Heart left ventricle (tissue), 16 donors: ENCODE results near the gene NADSYN1. TPM values are rescaled to one million over a fixed set of nuclear protein-coding genes. Genes with fewer than 3 reads are reported as not detected.

Source experiments
- ATAC-seq, 4 donors: fragments of 200-7000 bp; cut with Tn5 transposase; one replicate each; pipeline ENCODE4 v1.9.1; 2020 to 2022; ENCODE audit warnings: moderate library complexity in 4 of 4, mild to moderate bottlenecking in 3 of 4, moderate number of reproducible peaks in 1 of 4
- DNase-seq, 5 donors: peaks; one replicate each; pipeline ENCODE4 v3.0.0-alpha.2; 2020
- H3K27ac ChIP-seq, 12 donors: fragments of 200-600 bp; sonication (generic) in 4 of 12; one replicate each; pipeline versions ENCODE4 v1.5.0 to v1.8.0; 2016 to 2022; ENCODE audit warnings: mild to moderate bottlenecking in 2 of 12
- H3K27me3 ChIP-seq, 9 donors: fragments of 200-600 bp; sonication (generic) in 2 of 9; one replicate each; pipeline versions ENCODE4 v1.5.1 to v1.8.0; 2016 to 2022; ENCODE audit warnings: mild to moderate bottlenecking in 3 of 9
- H3K36me3 ChIP-seq, 9 donors: fragments of 200-600 bp; sonication (generic) in 2 of 9; one replicate each; pipeline versions ENCODE4 v1.5.0 to v1.8.0; 2018 to 2022; ENCODE audit warnings: mild to moderate bottlenecking in 2 of 9
- H3K4me1 ChIP-seq, 12 donors: fragments of 200-600 bp; sonication (generic) in 4 of 12; one replicate each; pipeline versions ENCODE4 v1.5.0 to v1.8.0; 2016 to 2022; ENCODE audit warnings: mild to moderate bottlenecking in 3 of 12
- H3K4me3 ChIP-seq, 12 donors: fragments of 200-600 bp; sonication (generic) in 4 of 12; one replicate each; pipeline versions ENCODE4 v1.5.0 to v1.8.0; 2017 to 2022; ENCODE audit warnings: mild to moderate bottlenecking in 9 of 12, moderate library complexity in 4 of 12
- H3K9me3 ChIP-seq, 12 donors: fragments of 200-600 bp; sonication (generic) in 4 of 12; one replicate each; pipeline versions ENCODE4 v1.5.0 to v1.8.0; 2016 to 2022; ENCODE audit warnings: mild to moderate bottlenecking in 1 of 12
- POLR2A ChIP-seq, 2 donors: fragments of 450-650 bp; IDR thresholded peaks; one replicate each; pipeline ENCODE4 v1.6.1; 2017; ENCODE audit warnings: antibody characterized with exemption in 2 of 2, mild to moderate bottlenecking in 2 of 2, moderate library complexity in 2 of 2
- WGBS, 4 donors: extraction: QIAGEN DNeasy Blood & Tissue Kit in 2 of 4; methylation state at CpG; one replicate each; pipeline versions ENCODE4 v1.1.5 to v1.1.7; 2013 to 2018; 5-methylcytosine and 5-hydroxymethylcytosine counted together
- intact Hi-C, 10 donors: fragments of 100-400 bp; cut with DNase I; formaldehyde crosslinking; loops; one replicate each; pipeline versions ENCODE4 v1.11.1 to v1.14.2; 2022
- polyA plus RNA-seq, 2 donors: library from polyadenylated mRNA; stranded (reverse); fragments of 200-250 nt; gene quantifications; one replicate each; pipeline ENCODE4 v1.2.3, GENCODE V29; 2013
- total RNA-seq, 9 donors: library from RNA; depleted of rRNA in 2 of 9; stranded (reverse); fragments of >200 nt in 2 of 9; fragmentation: NEBNext Ultra II Directional in 3 of 9; extraction: Animal tissue kit (Norgen Biotek cat#: 25700) in 3 of 9; gene quantifications; one replicate each; pipeline versions ENCODE4 v1.1.0 to v1.2.4, GENCODE V29; 2016 to 2023
- TF ChIP-seq, protein P1 (sequence below), 12 donors: fragments of 200-600 bp; sonication (generic) in 4 of 12; IDR thresholded peaks; one replicate each; pipeline versions ENCODE4 v1.5.0 to v1.8.0; 2018 to 2022; ENCODE audit warnings: antibody characterized with exemption in 12 of 12, mild to moderate bottlenecking in 5 of 12
- donor health status: ischemic (EF 13 %, LVEDD 7.1; RV severe dilation, severe dysfunction).
- donor health status: healthy with polysubstance abuse.
- donor health status: DM: no; HTN: yes; CAD: no.
- donor health status: DM: no; HTN: no; CAD: no.
- donor health status: ischemic (EF 25% LVEDD 6.9; RV normal size, moderate dysfunction).
- donor health status: ischemic (EF 25% LVEDD 5.7; RV mildly dilated, moderate dysfunction).
- donor health status: healthy.
- donor health status: DM: yes; HTN: yes; CAD: no.
- donor health status: ischemic (EF 35%, LVEDD 5.7; RV mildly dilated, moderate dysfunction).
- donor health status: nonischemic (EF 11% LVEDD 7.7; RV severe dilation, severe dysfunction).
- donor health status: DM: yes; HTN: yes; CAD: no.
- donor health status: PGD.
- donor health status: ischemic (EF 29% LVEDD 5.4; RV normal size, mild dysfunction).
- donor health status: nonischemic (EF 23%, LVEDD 6.1; RV moderate dilation, normal function).

NADSYN1 gene
- total and polyA plus RNA-seq, 11 donors: 11.4 to 41.9 (median 19.4) TPM

- 74 to 87% (median 83%) methylated on average over 6 of the region's 6 CpGs for WGBS, 4 donors
- no peak overlapping the region for H3K27ac ChIP-seq
Measured at GRCh38 chr11:71488681-71489270, 35.8 kb downstream of the NADSYN1 start.

DNA sequence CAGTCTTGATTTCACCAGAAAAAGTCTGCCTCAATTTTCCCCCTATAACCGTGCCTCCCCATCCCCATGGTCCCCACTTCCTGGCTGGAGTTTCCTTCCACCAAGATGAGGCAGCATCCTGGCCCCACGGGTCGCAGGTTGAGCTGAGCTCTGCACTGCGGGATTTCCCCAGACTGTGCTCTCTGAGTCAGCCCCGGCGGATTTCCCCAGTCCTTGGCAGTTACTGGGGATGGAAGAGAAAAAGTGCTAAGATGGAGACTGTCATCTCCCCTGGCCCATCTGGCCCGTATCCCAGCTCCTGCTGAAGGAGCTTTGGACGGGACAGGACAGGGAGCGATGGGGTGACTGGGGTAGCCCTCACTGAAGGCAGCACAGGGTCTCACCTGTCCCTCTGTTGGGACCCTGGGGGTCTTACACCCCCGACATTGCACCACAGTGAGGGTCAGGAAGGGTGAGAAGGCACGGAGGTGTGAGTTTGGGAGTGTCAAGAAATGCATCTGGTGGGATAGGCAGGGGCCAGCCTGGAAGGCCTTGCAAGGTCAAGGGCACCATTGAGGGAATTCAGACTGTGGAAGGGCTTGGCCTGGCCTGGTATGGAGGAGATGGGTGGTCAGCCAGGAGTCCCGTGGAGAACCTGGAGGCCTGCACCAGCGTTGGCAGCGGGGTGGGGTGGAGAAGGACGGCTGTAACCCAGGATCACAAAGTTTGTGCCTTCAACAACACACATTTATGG, 36.5 kb downstream of the NADSYN1 start:
- Histone ChIP-seq H3K9me3 (no peaks in the 10 kb centered on the region), H3K4me1 (peaks cover 0 to 8% (median 0%) of the 10 kb centered on the region in 12 donors), H3K4me3 (no peak overlapping the region), H3K27ac (no peak overlapping the region), H3K27me3 (no peaks in the 10 kb centered on the region), H3K36me3 (peaks cover 0 to 89% (median 52%) of the 10 kb centered on the region in 9 donors)
- ATAC-seq (peak in 1 of 4 donors; percentile 73), DNase-seq (peak in 1 of 5 donors; percentile 22)
- TF ChIP-seq, protein P1, sequence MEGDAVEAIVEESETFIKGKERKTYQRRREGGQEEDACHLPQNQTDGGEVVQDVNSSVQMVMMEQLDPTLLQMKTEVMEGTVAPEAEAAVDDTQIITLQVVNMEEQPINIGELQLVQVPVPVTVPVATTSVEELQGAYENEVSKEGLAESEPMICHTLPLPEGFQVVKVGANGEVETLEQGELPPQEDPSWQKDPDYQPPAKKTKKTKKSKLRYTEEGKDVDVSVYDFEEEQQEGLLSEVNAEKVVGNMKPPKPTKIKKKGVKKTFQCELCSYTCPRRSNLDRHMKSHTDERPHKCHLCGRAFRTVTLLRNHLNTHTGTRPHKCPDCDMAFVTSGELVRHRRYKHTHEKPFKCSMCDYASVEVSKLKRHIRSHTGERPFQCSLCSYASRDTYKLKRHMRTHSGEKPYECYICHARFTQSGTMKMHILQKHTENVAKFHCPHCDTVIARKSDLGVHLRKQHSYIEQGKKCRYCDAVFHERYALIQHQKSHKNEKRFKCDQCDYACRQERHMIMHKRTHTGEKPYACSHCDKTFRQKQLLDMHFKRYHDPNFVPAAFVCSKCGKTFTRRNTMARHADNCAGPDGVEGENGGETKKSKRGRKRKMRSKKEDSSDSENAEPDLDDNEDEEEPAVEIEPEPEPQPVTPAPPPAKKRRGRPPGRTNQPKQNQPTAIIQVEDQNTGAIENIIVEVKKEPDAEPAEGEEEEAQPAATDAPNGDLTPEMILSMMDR (IDR thresholded peaks at IDR 0.05): no peak
- TF ChIP-seq POLR2A (IDR thresholded peaks at IDR 0.05): no peak
- intact Hi-C loops: no loop called here
- WGBS, 4 donors: 64 to 80% (median 74%) methylated on average over 15 of the region's 15 CpGs

More at GRCh38 chr11:71488681-71489270, 35.8 kb downstream of the NADSYN1 start:
- Histone ChIP-seq H3K4me1 (peaks cover 0 to 8% (median 0%) of the 10 kb centered on the region in 12 donors), H3K36me3 (peaks cover 0 to 89% (median 52%) of the 10 kb centered on the region in 9 donors), H3K9me3 (no peaks in the 10 kb centered on the region), H3K27me3 (no peaks in the 10 kb centered on the region), H3K4me3 (no peak overlapping the region)
- DNase-seq (peak in 1 of 5 donors; percentile 13), ATAC-seq (no peak)
- intact Hi-C loops: no loop called here
- no peak for TF ChIP-seq POLR2A (IDR thresholded peaks at IDR 0.05)
- TF ChIP-seq, protein P1 (IDR thresholded peaks at IDR 0.05): no peak

GRCh38 chr11:71490044-71490730, 37.2 kb downstream of the NADSYN1 start:
- intact Hi-C loops: no loop called here
- WGBS, 4 donors: 91 to 97% (median 94%) methylated on average over 22 to 23 of the region's 23 CpGs
- Histone ChIP-seq H3K27ac (no peak overlapping the region), H3K27me3 (no peaks in the 10 kb centered on the region), H3K4me1 (peaks cover 0 to 8% (median 0%) of the 10 kb centered on the region in 12 donors), H3K9me3 (no peaks in the 10 kb centered on the region), H3K36me3 (peaks cover 0 to 88% (median 52%) of the 10 kb centered on the region in 9 donors), H3K4me3 (no peak overlapping the region)
- TF ChIP-seq, protein P1 (IDR thresholded peaks at IDR 0.05): no peak
- TF ChIP-seq POLR2A (IDR thresholded peaks at IDR 0.05): no peak
- ATAC-seq (no peak), DNase-seq (peak in 1 of 5 donors; percentile 11)
